ENCODE results near the gene ZNF547.
A peak's percentile ranks its signal among the peaks of the same experiment; 100 is the strongest.

Gene ZNF547

GRCh38 chr19:57362997-57363687 lies at the start of gene ZNF547, which contains the start of gene TRAPPC2B:
ZNF547 (plus strand) TSS chr19:57363551; CDS start chr19:57368556, 5,005 bp downstream.
TRAPPC2B (plus strand) TSS chr19:57363551; CDS start chr19:57364834, 1,283 bp downstream.
- DNase-seq (ENCODE audit: low spot score) = peak; percentile 100

- DNase-seq (ENCODE audit: low spot score) = no peak
These were observed 49.2 kb upstream of the ZNF547 start for GRCh38 chr19:57314146-57314545.

GRCh38 chr19:57317503-57317902 lies 45.8 kb upstream of the ZNF547 start:
- DNase-seq (ENCODE audit: low spot score) = no peak

GRCh38 chr19:57319869-57320179 lies 43.5 kb upstream of the ZNF547 start:
- DNase-seq (ENCODE audit: low spot score) = peak; percentile 7

DNA sequence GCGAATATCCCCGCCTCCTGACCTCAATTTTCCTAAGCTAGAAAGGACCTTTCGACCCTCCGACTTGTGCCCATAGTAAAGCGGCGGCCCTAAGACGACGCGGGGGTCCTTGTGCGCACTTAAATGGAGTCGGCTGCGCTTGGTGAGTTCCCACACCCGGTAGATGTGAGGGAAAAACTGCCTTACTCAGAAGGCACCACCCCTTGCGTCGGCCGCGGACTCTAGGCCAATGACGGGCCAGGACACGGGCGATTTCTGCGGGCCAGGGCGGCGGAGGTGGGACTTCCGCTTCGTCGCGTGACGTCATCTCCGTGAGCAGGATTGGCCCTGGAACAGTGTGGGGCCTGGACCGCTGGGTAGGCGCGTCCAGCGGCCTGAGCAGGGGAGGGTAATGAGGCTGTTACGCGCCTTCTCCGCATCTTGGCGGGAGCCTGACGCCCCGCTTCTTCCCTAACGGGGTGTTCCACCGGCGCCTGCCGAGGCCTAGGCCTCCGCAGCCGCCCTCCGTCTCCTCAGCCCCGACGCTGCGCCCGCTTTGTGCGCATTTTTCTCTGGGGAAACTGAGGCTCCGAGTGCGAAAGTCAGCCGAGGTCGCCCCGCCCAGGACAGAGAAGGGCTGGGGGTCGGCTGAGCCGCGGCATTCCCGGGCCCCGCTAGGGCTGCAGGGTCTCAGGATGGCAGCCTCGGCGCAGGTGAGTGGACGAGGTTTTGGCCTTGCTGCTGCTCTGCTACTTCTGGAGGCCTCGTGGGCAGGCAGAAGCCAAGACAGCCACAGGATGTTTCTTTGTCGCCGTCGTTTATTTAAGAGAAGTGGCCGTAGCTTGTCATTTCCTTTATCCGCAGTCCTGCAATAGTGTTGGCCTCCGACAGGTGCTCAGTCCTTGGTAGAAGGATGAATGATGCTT lies 42.9 kb upstream of the ZNF547 start, which contains the start of gene ZNF543:
Gene ZNF543 (plus strand): TSS at position 293 of the 905 bp plus-strand sequence. CDS start 382 bp downstream, at position 675.
- peak; percentile 89 for DNase-seq (ENCODE audit: low spot score)

GRCh38 chr19:57321116-57321515 lies 42.2 kb upstream of the ZNF547 start:
- peak; percentile 16 for DNase-seq (ENCODE audit: low spot score)

GRCh38 chr19:57321751-57322150 lies 41.6 kb upstream of the ZNF547 start:
- no peak for DNase-seq (ENCODE audit: low spot score)

- no peak for DNase-seq (ENCODE audit: low spot score)
These were observed 38.4 kb upstream of the ZNF547 start for GRCh38 chr19:57324992-57325391.

GRCh38 chr19:57327993-57328392 lies 35.4 kb upstream of the ZNF547 start:
- DNase-seq (ENCODE audit: low spot score) = no peak

DNA sequence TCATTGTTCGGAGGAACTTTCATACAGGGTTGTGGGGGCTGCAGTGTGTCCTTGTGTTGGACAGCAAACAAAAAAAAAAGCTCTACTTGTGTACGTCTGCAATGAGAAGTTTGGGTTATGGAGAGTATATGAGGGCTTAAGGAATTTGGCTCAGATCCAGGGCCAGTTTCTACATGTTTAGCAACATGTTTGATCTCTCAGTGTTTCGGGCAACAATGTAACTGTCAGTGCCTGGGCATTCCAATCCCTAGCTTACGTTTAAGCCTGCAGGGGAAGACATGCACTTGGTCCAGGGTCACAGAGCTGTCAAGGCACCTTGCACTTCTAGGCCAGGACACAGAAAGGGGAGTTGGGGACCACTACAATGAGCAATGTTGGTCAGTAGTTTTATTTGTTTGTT lies 29.2 kb upstream of the ZNF547 start:
- no peak for DNase-seq (ENCODE audit: low spot score)

DNA sequence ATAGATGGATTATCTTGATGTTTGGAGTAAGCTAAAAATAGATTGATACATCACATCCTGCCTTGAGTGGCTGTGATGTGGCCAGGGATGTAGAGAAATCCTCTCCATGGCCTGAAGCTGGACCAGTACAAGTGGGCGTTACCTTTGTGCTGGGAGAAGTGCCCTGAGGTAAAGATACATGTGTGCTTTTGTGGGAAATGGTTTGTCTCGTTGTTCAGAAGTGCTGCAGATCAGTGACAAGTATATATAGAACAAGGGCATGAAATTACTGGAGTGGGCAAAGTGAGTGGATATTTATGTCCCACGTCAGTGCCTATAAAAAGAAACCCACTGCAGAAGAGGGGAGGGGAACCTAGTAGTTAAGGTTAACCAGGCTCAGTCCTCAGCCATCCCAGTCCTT lies 24.5 kb upstream of the ZNF547 start:
- no peak for DNase-seq (ENCODE audit: low spot score)

DNA sequence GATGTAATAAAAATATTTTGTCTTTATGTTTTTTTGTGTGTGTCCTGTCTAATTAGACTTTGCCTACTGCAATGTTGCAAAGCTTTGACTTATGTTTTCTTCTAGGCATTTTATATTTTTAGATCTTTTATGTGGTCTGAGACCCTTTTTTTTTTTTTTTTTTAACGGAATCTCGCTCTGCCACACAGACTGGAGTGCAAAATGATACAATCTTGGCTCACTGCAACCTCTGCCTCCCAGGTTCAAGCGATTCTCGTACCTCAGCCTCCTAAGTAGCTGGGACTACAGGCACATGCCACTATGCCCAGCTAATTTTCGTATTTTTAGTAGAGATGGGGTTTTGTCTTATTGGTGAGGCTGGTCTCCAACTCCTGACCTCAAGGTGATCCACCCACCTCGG lies 20.8 kb upstream of the ZNF547 start:
- DNase-seq (ENCODE audit: low spot score) = no peak

DNA sequence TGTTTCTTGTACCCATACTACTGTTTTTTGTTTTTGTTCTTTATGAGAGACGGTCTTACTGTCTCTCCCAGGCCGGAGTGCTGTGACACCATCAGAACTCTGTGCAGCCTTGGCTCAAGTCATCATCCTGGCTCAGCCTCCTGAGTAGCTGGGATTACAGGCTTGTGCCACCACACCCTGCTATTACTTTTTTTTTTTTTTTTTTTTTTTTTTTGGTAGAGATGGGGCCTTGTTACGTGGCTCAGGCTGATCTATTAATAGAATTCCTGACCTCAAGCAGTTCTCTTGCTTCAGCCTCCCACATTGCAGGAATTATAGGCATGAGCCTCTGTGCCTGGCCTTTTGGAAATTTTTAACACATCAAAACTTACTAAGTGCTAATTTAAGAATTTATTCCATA lies 15.2 kb upstream of the ZNF547 start:
- peak; percentile 9 for DNase-seq (ENCODE audit: low spot score)

DNA sequence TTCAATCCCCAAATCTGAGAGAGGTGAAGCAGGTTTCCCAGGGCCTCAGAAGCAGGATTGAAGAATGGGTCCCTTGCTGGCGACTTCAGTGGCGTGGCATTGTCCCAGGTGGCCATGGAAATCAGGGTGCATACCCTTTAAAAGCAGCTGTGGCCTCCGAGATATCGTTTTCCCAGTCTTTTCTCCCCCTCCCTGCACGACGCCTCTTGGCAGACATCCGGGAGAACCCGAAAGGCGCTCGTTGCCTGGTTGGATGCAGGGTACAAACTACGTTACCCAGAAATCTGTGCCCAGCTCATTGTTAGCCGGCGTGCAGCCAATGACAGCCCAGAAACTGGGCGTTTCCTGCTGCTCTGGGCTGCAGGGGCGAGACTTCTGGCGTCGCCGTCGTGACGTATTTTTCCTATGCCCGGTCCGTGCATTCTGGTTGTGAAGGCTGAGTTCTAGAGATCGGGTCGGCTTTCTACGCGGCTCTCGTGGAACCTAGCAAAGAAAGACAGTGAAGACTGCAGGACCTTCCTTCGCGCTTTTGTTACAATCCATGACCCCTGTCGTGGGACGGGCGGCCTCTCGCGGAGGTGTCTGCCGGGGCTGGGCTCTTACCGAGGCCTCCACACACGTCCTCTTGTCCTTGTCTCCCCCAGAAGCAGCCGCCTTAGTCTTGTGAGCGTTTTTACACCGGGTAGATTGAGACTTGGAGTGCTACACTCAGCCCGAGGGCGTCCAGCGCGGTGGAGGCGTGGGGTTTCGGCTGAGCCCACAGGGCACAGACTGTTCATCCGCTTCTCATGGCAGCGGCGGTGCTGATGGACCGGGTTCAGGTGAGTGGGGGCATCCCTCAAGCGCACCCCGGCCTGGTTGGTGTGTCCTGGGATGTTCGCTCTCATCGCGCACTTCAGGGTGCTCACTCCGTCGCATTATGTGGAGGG lies 12.2 kb upstream of the ZNF547 start, which contains the start of gene ZNF304:
Gene ZNF304 (plus strand): TSS at position 395 of the 929 bp plus-strand sequence. CDS start 394 bp downstream, at position 789.
- DNase-seq (ENCODE audit: low spot score) = no peak

DNA sequence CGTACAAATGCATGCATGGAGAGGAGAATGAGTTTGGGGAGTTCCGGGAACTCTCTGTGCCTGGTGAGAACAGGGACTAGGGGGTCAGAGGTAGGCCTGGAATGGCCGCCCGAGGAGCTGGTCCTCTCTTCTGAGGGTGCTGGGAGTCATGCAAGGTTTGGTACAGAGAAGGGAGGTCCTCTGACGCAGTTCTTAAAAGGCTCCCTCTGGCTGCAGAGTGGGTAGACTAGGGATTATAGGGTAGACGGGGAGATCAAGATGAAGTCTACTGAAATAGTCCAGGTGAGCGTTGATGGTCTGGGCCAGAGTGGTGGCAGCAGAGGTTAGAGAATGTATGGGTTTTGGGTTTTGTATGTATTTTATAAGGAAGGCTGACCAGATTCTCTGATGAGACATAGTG lies 11.5 kb upstream of the ZNF547 start:
- no peak for DNase-seq (ENCODE audit: low spot score)

- DNase-seq (ENCODE audit: low spot score) = no peak
These were observed 7.4 kb upstream of the ZNF547 start for GRCh38 chr19:57355916-57356315.

GRCh38 chr19:57357406-57357805 lies 5.9 kb upstream of the ZNF547 start:
- no peak for DNase-seq (ENCODE audit: low spot score)

DNA sequence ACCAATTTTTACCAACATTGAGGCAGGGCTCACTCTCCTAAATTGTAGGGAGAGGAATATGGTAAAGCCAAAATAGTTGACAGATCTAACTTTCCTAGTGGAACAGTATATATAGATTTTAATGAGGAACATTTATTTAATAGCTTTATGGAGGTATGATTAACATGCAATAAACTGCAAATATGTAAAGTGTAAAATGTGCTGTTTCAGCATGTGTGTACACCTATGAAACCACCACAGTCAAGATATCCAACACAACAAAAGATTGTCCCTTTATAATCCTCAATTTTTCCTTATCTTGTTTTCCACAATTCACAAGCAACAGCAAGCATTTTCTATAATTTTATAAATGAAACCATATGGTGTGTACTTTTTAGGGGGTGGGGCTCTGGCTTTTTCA lies 4.1 kb upstream of the ZNF547 start:
- DNase-seq (ENCODE audit: low spot score) = no peak

DNA sequence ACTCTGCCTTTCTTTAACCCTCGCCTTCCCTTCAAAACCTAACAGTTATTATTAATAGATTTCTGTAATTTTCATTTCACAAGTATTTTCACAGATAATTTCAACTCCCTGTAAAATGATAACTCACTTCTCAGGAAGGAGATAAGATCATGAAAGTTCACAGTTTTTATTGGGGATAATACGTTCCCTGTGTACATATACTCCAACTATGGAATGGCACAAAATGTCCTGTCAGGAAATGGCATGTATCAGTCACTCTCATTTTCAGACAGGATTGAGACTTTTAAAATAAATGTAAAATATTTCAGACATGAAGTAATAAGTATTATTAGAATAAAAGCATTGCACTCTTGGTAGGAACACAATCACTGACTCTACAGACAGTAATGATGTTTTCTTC lies 932 bp upstream of the ZNF547 start:
- no peak for DNase-seq (ENCODE audit: low spot score)

DNA sequence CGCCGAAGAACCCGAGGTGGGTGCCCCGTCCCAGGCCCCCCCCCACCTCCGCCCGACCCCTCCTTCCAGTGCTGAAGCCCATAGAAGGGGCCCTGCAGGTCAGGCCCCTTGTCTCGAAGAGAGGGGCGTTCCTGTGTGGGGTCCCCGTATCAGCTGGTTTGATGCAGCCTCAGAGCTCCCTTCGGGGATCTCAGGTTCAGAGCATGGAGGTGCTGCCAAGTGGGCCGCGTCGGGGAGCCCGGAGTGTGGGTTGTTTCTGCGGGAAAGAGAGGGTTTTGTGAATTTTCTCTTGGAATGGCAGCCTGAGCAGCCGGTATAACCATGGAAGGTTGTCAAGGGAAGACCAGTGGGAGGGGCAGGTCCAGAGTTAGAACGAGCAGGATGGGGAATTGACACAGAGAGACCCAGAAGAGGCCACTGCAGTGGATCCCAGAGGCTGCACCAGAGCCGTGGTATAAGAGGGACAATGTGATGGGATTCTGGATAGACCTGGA lies 384 bp downstream of the ZNF547 start:
- peak; percentile 22 for DNase-seq (ENCODE audit: low spot score)

DNA sequence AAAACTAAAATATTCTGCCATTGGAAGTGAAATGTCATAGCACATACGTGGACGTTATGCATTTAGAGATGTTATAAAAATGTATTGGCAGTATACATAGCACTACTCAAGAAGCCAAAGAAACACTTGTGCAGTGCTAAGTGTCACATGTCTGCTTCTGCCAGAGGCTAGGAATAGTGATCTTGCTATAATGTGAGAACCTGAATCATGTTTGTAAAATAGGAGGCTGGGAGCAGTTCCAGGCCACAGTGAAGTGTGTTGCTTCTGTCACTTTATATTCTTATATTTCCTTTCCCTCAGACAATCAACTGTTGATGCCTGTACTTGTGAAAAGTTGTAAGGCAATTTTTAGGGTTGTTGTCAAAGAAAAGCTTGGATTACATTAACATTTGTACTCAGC lies 3.4 kb downstream of the ZNF547 start:
- no peak for DNase-seq (ENCODE audit: low spot score)

GRCh38 chr19:57374179-57374578 lies 10.8 kb downstream of the ZNF547 start:
- DNase-seq (ENCODE audit: low spot score) = no peak
